ENCODE data around the gene ARHGEF7.

- TF ChIP-seq CTCF (IDR thresholded peaks at IDR 0.05; ENCODE audit: low read depth, low read length), result no peak
- TF ChIP-seq EZH2phosphoT487 (IDR thresholded peaks at IDR 0.05; ENCODE audit: low read depth), result no peak
These were observed 152.7 kb downstream of the ARHGEF7 start for GRCh38 chr13:111267784-111268183.

Measured in OCI-LY3 (cell line).